Body of pancreas (tissue), 4 donors: Measurements from ENCODE around the gene BCL2. TPM values are rescaled to one million over a fixed set of nuclear protein-coding genes. Genes with fewer than 3 reads are reported as not detected.

ENCODE experiments used
- ATAC-seq: fragments of 150-250 bp; one replicate; pipeline ENCODE4 v1.9.1; 2016
- DNase-seq, 4 donors: peaks; one replicate each; pipeline ENCODE4 v3.0.0-alpha.2; 2019
- H3K27ac ChIP-seq, 4 donors: fragments of 200-600 bp; sonication (generic); 1 replicate in 3 of 4; 2 replicates in 1 of 4; pipeline versions ENCODE4 v1.5.1 to v1.6.1; 2016 to 2019; ENCODE audit warnings: mild to moderate bottlenecking in 1 of 4, mixed read lengths in 1 of 4, moderate library complexity in 1 of 4
- H3K27me3 ChIP-seq, 2 donors: fragments of 200-600 bp; sonication (generic); one replicate each; pipeline ENCODE4 v1.6.0; 2016; ENCODE audit warnings: mild to moderate bottlenecking in 1 of 2
- H3K36me3 ChIP-seq, 2 donors: fragments of 200-600 bp; sonication (generic); replicated peaks in 1 of 2; 2 replicates each; pipeline ENCODE4 v1.5.1; 2016; ENCODE audit warnings: low read depth in 2 of 2; ENCODE audit not compliant: insufficient read depth in 1 of 2
- H3K4me1 ChIP-seq: fragments of 200-600 bp; sonication (generic); one replicate; pipeline ENCODE4 v1.6.0; 2016
- H3K4me3 ChIP-seq, 2 donors: fragments of 200-600 bp; sonication (generic); 1 replicate in 1 of 2; 2 replicates in 1 of 2; pipeline ENCODE4 v1.5.1; 2016 to 2019
- H3K9me3 ChIP-seq, 3 donors: fragments of 200-600 bp; sonication (generic); 1 replicate in 2 of 3; 2 replicates in 1 of 3; pipeline ENCODE4 v1.5.1; 2016
- CTCF ChIP-seq, 7 experiments: fragments of 450-650 bp in 4 of 7; fragments of 200-600 bp in 3 of 7; sonication (generic) in 3 of 7; IDR thresholded peaks; one replicate each; pipeline ENCODE4 v1.5.1; 2016 to 2019; ENCODE audit warnings: antibody characterized with exemption in 7 of 7
- POLR2A ChIP-seq, 3 donors: fragments of 450-650 bp; IDR thresholded peaks; one replicate each; pipeline ENCODE4 v1.6.1; 2016; ENCODE audit warnings: antibody characterized with exemption in 3 of 3, mild to moderate bottlenecking in 2 of 3
- WGBS, 2 donors: methylation state at CpG; one replicate each; pipeline ENCODE4 v1.1.5; 2017; 5-methylcytosine and 5-hydroxymethylcytosine counted together
- intact Hi-C: fragments of 100-400 bp; cut with DNase I; formaldehyde crosslinking; loops from one replicate; pipeline ENCODE4 v1.15.1; 2023
- total RNA-seq, 2 donors: library from RNA; depleted of rRNA; stranded (reverse); fragments of >200 nt; gene quantifications; one replicate each; pipeline ENCODE4 v1.1.0, GENCODE V29; 2016

BCL2 gene
- total RNA-seq, 2 donors from 2014 or later, result 10.1 to 18.5 TPM

- Histone ChIP-seq H3K27ac (no peak overlapping the region), H3K27me3 (no peaks in the 10 kb centered on the region), H3K9me3 (no peaks in the 10 kb centered on the region), H3K4me3 (no peak overlapping the region), H3K4me1 (no peaks in the 10 kb centered on the region), H3K36me3 (no peaks in the 10 kb centered on the region)
- TF ChIP-seq POLR2A (IDR thresholded peaks at IDR 0.05) (no peak), CTCF (IDR thresholded peaks at IDR 0.05) (no peak)
- WGBS, 2 donors, result 94 to 97% methylated on average over 5 of the region's 5 CpGs
- no peak for DNase-seq
- no peak for ATAC-seq
- intact Hi-C loops, result no loop called here
Observed at GRCh38 chr18:63169853-63170252, 149.7 kb downstream of the BCL2 start.

GRCh38 chr18:63168287-63168686 is 151.3 kb downstream of the BCL2 start:
- H3K27me3 ChIP-seq, result no peaks in the 10 kb centered on the region
- intact Hi-C loops, result no loop called here
- H3K9me3 ChIP-seq, result no peaks in the 10 kb centered on the region
- 68 to 69% methylated on average over 5 of the region's 5 CpGs for whole genome bisulfite sequencing, 2 donors
- TF ChIP-seq POLR2A (IDR thresholded peaks at IDR 0.05) (no peak), CTCF (IDR thresholded peaks at IDR 0.05) (no peak)
- H3K36me3 ChIP-seq, result no peaks in the 10 kb centered on the region
- H3K27ac ChIP-seq, result no peak overlapping the region
- no peak for ATAC-seq
- H3K4me1 ChIP-seq, result no peaks in the 10 kb centered on the region
- no peak for DNase-seq
- no peak overlapping the region for H3K4me3 ChIP-seq

GRCh38 chr18:63166142-63166541 is 153.4 kb downstream of the BCL2 start:
- no peaks in the 10 kb centered on the region for H3K9me3 ChIP-seq
- intact Hi-C loops, result no loop called here
- H3K27me3 ChIP-seq, result no peaks in the 10 kb centered on the region
- no peaks in the 10 kb centered on the region for H3K4me1 ChIP-seq
- no peak for TF ChIP-seq CTCF (IDR thresholded peaks at IDR 0.05)
- TF ChIP-seq POLR2A (IDR thresholded peaks at IDR 0.05), result no peak
- no peaks in the 10 kb centered on the region for H3K36me3 ChIP-seq
- WGBS, 2 donors, result 79 to 85% methylated on average over 12 of the region's 12 CpGs
- ATAC-seq (no peak), DNase-seq (no peak)
- no peak overlapping the region for H3K4me3 ChIP-seq
- H3K27ac ChIP-seq, result no peak overlapping the region

GRCh38 chr18:63164396-63164795 is 155.2 kb downstream of the BCL2 start:
- H3K9me3 ChIP-seq, result no peaks in the 10 kb centered on the region
- H3K27ac ChIP-seq, result no peak overlapping the region
- DNase-seq (no peak), ATAC-seq (no peak)
- H3K4me1 ChIP-seq, result no peaks in the 10 kb centered on the region
- no peaks in the 10 kb centered on the region for H3K36me3 ChIP-seq
- TF ChIP-seq CTCF (IDR thresholded peaks at IDR 0.05), result no peak
- TF ChIP-seq POLR2A (IDR thresholded peaks at IDR 0.05), result no peak
- H3K27me3 ChIP-seq, result no peaks in the 10 kb centered on the region
- intact Hi-C loops, result no loop called here
- H3K4me3 ChIP-seq, result no peak overlapping the region
- WGBS, 2 donors, result 81 to 82% methylated on average over 1 of the region's 1 CpG

- no peak overlapping the region for H3K4me3 ChIP-seq
- no peaks in the 10 kb centered on the region for H3K36me3 ChIP-seq
- intact Hi-C loops, result no loop called here
- TF ChIP-seq POLR2A (IDR thresholded peaks at IDR 0.05) (no peak), CTCF (IDR thresholded peaks at IDR 0.05) (no peak)
- WGBS, 2 donors, result 74 to 88% methylated on average over 7 of the region's 7 CpGs
- peak overlapping the region in 2 of 4 donors; percentile 51 to 72 for H3K27ac ChIP-seq
- no peaks in the 10 kb centered on the region for H3K9me3 ChIP-seq
- peaks cover 11% of the 10 kb centered on the region for H3K4me1 ChIP-seq
- ATAC-seq (no peak), DNase-seq (peak in 1 of 4 donors; percentile 32)
- no peaks in the 10 kb centered on the region for H3K27me3 ChIP-seq
Observed at GRCh38 chr18:63162271-63163014, 157.1 kb downstream of the BCL2 start.
